GM10266 (cell line): ENCODE results near the gene AFAP1L1.

Source experiments
- DNase-seq: peaks from one replicate; pipeline ENCODE4 v3.0.0; 2012; ENCODE audit errors: extremely low spot score
- CTCF ChIP-seq: IDR thresholded peaks from 2 replicates; pipeline ENCODE4 v1.5.1; 2012; ENCODE audit warnings: mild to moderate bottlenecking, low read depth; ENCODE audit not compliant: control insufficient read depth, insufficient read depth; ENCODE audit errors: missing control alignments

The AFAP1L1 gene

DNA sequence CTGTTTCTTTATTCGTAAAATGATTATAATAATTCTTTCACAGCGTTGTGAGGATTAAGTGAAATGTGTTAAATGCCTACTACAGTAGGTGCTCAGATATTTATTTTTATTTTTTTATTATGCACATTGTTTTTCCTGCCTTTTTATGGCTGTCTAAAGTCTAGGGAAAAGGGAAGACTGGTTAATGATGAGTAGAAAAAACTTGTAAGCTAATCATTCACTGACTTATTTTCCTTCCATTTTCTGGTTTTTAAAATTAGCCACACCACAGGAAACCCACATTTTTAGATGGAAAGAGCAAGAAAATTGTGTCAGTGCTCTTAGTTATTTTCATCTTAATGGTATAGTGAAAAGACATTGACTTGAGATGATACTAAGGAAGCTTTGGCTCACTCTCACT is 82.3 kb downstream of the AFAP1L1 start:
- DNase-seq: no peak
- no peak for TF ChIP-seq CTCF

DNA sequence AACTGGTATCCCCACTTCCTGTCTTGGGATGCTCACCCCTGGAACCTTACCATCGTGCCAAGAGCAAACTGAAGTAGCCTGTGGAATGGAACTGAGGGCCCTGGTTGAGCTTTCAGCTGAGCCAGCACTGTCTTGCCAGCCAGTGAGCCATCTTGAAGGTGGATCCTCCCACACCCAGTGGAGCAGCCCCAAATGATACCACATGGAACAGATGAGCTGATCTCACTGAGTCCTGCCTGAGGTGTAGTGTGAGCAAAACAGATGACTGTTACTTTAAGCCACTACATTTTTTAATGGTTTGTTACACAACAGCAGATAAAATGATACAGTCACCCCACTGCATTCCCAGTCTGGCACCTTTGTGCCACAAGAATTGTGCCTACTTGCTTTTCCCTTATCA is 84.0 kb downstream of the AFAP1L1 start:
- no peak for DNase-seq
- no peak for TF ChIP-seq CTCF

- no peak for TF ChIP-seq CTCF
- no peak for DNase-seq
Observed at GRCh38 chr5:149356391-149356790, 84.7 kb downstream of the AFAP1L1 start.

DNA sequence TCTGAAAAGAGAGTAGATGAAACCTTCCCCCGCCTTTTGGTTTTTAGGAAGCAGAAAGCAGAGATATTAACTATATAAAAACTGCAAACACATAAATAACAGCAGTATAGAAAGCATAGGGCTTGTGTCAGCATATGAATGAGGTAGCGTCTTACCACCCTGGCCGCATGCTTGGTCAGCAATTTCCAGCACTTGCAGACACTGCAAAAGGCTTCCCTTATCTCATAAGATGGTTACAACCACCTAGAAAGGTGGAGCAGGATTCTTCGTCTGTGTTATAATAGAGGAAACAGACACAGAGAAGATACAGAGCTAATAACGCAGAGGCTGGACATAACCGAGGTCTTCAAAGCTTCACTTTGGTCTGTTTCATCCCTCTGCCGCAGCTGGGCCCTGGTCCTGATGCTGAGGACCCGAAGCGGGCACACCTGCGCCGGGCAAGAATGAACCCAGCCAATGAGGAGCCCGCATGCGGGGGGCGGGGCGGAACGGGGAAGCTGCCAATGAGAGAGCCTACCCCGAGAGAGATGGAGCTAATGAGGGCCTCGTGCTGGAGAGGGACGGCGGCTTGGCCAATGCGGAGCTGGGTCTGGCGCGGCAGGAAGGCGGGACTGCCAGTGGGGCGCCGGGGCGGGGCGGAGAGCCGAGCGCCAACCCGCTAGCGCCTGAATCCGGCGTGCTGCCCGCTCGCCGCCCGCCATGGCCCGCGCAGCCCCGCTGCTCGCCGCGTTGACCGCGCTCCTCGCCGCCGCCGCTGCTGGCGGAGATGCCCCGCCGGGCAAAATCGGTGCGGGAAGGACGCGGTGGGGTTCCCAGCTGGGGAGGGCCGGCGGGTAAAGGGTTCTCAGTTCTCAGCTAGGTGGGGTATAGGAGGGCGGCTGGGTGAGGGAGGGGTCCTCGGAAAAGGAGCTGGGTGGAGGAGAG is 86.0 kb downstream of the AFAP1L1 start, which contains the start of gene PCYOX1L:
PCYOX1L (plus strand) TSS at position 677 of the 924 bp plus-strand sequence; CDS start at position 700, 23 bp downstream.
- DNase-seq: peak; percentile 96
- no peak for TF ChIP-seq CTCF

- DNase-seq: no peak
- no peak for TF ChIP-seq CTCF
Observed at GRCh38 chr5:149358294-149358651, 86.6 kb downstream of the AFAP1L1 start.

DNA sequence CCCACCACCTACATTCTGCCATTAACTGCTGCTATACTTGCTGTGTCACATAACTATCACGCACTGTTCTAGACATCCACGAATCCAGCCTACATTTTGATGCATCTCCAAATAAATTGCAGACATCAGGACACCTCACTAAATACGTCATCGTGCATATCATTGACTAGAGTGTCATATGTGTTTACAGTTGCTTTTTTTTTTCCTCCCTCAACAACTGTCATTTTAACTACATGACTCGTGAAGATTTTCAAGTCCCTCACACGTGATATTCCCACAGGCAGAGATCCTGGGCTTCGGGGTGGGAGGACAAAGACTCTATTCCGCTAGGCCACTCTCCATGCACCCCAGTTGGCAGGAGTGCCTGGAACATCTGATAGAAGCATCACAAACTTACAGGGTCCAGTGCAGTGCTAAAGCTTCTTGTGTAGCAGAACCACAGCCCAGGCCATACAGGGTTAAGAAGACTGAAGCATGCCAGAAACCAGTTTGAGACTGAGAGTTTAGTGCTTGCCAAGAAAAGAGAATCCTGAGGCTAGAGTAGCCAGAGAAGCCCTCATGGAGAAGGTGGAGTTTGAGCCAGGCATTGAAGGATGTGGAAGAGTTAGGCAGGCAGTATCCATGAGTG is 87.3 kb downstream of the AFAP1L1 start:
- DNase-seq: no peak
- no peak for TF ChIP-seq CTCF

- TF ChIP-seq CTCF: no peak
Observed at GRCh38 chr5:149360272-149360671, 88.6 kb downstream of the AFAP1L1 start.

More at GRCh38 chr5:149360272-149360671, 88.6 kb downstream of the AFAP1L1 start:
- no peak for DNase-seq
